OCI-M2 (cell line): Measurements from ENCODE around the gene SORL1.

Experiments
- DNase-seq: peaks from one replicate; lab custom pipeline; 2025; ENCODE audit not compliant: unreplicated experiment; lab: John Stamatoyannopoulos, UW

The SORL1 gene

GRCh38 chr11:121578251-121578976 is 126.3 kb downstream of the SORL1 start:
- DNase-seq, result no peak

- no peak for DNase-seq
These were observed 128.0 kb downstream of the SORL1 start for GRCh38 chr11:121580154-121580553.

- no peak for DNase-seq
These were observed 129.5 kb downstream of the SORL1 start for GRCh38 chr11:121581607-121582006.

DNA sequence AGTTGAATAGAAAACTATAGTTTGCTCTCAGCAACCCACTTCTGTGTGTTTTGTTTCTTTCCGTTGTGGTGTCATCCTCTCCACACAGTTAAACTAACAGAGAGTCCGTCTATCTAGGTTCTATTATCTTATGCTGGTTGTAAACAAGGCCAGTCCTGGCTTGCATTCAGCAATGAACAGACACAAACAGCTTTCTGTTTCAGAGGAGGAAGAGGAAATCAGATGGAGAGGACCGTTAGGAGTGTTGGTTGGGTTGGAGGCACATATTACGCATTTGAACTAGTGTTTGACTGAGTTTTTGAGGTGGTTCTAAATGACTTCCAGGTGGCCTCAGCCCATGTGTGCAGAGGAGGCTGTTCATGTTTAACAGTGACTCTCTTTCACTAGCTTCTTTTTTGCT is 130.2 kb downstream of the SORL1 start:
- DNase-seq, result no peak

DNA sequence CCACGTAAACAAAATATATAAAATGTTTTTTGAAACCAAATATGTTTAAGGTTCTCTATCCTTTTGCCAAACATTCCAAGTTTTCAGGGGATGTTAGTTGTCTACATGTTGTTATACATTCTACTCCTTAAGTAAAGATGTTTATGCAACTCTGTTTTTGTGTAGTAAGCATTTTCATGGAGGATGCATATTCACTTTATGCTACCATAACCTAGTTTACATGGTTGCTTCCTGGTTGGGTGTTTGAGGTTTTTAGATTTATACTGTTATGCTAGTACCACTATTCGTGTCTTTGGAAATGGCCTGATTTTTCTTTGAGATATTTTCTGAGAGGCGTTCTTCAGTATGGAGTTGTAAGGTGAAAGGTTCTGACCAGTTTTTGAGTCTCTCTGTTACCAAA is 131.7 kb downstream of the SORL1 start:
- no peak for DNase-seq

DNA sequence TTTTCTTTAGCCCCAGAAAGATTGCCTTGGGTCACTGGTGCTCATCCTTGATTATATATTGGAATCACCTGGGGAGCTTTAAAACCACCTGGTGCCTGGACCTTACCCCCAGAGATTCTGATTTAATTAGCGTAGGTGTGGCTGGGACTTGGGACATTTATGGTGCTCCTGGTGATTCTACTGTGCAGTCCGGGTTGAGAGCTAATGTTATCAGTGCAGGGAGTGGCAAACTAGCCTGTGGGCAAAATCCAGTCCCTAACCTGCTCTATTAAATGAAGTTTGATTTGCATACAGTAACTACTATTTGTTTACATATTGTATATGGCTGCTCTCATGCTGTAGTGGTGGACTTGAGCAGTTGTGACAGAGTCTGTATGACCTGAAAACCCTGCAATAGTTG is 134.6 kb downstream of the SORL1 start:
- DNase-seq, result no peak

- DNase-seq, result no peak
These were observed 135.1 kb downstream of the SORL1 start for GRCh38 chr11:121587182-121587581.

- no peak for DNase-seq
These were observed 136.6 kb downstream of the SORL1 start for GRCh38 chr11:121588747-121589146.

DNA sequence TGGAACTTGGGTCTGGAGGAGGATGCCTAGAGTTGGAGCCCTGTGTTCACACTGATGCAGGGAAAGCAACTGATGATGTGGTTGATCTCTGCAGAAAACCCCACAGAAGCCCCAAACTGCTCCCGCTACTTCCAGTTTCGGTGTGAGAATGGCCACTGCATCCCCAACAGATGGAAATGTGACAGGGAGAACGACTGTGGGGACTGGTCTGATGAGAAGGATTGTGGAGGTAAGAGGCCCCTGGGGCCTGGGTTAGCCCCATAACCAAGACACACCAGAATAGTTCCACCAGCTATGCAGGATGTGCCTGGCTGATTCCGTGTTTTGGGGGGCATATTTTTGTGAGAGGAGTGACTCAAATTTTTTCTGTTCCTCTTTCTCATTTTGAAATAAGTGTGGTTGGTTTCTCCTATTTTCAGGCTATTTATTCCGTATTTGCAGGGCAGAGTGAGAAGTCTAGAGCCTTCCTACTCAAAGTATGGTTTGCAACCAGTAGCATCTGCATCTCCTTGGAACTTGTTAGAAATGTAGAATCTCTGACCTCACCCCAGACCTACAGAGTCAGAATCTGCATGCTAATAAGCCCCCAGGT is 137.9 kb downstream of the SORL1 start:
- no peak for DNase-seq

DNA sequence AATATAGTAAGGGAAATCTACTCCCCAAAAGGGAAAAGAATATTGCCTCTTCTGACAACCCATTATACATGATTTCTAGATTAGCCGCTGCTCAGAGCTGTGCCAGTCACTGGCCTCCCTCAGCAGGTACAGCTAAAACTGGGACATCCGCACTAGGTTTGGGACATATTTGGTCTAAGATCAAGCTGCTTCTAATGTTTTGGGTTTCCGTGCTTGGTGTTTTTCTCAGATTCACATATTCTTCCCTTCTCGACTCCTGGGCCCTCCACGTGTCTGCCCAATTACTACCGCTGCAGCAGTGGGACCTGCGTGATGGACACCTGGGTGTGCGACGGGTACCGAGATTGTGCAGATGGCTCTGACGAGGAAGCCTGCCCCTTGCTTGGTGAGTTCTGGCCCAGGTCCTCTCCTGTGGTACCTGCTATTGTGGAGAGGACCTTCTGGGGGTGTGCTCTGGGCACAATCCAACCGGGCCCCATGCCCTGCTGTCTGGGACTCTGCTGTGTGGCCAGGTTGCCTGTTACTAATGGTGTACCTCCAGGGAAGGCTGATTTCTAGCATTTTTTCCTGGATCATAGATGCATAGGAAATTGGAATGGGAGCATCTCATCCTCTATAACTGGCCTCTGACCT is 138.8 kb downstream of the SORL1 start:
- no peak for DNase-seq

- no peak for DNase-seq
These were observed 139.4 kb downstream of the SORL1 start for GRCh38 chr11:121591405-121592033.

DNA sequence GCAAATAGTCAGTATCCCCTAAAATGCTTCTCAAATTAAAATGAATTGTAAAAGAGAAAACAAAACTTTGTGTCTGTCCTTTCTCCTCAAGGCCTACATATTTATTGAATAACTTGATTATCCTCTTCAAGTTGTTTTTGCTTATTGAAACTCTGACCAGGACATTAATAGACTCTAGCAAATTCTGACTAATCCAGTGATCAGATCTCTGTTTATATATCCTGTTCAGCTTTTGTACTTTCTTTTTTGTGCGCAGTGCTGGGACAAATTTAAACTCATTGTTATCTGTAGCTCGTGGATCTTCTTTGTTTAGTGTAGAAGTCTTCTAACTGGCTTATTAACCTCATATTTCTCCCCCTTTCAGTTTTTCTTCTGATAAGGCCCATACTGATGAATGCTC is 140.6 kb downstream of the SORL1 start:
- DNase-seq, result no peak

DNA sequence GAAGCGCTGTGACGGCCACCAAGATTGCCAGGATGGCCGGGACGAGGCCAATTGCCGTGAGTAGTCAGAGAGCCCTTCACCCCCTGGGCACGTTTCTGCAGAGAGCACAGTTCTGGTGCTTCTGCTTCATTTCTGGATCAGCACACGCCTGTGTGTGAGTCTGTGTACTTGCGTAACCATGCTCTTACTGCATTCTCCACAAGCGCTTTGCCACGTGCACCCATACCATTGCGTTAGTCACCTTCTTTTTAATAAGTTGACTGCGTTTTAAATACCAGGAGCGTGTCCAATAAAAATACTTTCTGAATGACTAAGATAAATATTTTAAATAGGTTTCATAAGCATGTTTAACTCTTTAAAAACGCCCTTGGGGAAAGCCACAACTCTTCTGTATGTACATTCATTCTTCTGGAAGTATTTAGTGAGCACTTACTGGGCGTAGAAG is 143.6 kb downstream of the SORL1 start:
- no peak for DNase-seq

DNA sequence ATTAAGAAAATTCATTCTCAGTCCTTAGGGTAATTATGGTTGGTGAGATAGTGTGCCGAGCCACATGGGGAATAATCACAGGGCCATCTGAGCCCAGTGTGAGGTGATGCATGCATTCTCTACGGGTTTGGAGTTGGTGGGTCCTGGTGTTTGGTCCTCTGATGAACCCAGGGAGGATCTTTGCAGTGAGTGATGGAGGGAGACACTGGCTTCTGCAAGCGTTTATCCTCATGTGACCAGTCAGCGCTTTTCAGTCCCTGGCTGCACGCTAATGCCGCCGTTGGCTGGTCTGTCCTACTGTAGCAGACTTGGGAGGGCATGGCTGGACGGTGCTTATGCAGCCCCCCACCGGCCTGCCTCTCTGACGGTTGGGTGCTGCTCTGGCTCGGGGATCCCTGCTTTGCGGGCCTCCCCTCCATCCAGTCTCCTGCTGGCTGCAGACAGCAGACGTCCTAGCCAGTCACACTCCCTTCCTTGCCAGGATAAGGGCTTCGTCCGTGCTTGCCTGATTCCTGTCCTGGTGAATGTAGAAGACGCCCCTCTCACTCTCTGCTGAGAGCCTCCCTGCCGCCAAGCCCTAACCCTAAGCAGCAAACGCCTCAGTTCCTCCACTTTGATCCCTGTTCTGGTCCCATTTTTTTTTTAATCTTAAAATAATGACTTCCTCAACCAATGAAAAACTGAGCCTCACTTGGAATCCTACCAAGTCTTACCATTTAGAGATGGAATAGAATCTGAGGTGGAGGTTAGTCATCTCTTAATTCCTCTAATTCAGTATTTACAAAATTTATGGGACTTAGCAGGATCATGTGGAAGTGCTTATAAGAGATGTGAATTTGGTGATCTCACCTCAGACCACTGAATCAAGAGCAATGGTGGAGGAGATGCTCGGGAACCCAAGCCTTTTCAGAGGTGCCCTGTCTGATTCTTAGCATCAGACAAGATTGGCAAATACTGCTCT is 144.4 kb downstream of the SORL1 start:
- no peak for DNase-seq

DNA sequence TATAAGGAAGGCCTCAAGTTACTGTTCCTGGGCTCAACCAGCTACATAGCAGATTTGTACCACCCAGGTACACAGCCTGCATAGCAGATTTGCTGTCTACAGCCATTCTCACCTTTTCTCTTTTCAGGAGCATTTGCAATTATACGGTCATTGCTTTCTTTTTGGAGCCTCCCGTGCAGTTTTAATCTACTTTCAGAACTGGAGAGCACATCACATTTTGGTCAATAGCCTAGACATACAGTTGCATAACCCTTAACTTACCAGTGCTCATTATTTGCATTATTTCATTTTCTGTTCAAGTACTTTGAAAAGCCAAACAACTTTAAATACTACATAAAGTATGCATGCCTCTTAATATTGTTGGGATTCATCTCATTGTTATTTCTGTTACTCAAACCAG is 151.2 kb downstream of the SORL1 start:
- DNase-seq, result no peak

DNA sequence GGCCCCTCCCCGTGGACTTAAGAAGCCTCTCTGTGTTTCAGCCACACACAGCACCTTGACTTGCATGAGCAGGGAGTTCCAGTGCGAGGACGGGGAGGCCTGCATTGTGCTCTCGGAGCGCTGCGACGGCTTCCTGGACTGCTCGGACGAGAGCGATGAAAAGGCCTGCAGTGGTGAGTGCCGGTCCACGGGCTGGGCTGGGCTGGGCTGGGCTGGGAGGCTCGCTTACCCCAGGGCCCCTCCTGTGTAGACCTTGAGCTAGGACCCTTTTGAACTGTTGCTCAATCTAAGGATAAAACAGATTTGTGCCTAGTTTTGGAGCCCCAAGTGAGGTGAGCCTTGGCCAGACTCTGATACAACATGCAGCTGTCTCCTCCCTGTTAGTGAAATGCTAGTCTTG is 152.0 kb downstream of the SORL1 start:
- DNase-seq, result no peak

- no peak for DNase-seq
These were observed 154.2 kb downstream of the SORL1 start for GRCh38 chr11:121606354-121606753.

DNA sequence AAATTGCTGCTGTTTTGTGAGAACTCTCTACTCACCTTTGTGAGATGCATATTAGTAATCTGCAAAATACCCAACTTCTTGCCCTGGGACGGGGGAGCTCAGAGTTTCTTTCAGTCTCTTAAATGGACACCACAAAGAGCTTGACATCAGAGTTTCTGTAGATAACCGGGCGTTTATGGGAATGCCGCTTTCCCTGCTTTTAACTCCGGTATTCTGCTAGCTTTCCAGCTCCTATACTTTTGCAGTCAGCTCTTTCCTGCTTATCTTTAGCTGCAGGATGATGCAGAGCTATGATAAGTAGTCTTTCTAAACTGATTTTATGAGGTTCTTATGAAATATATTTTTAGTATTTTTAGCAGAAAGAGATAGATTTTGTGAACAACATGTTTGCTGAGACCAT is 155.2 kb downstream of the SORL1 start:
- no peak for DNase-seq

- no peak for DNase-seq
These were observed 156.5 kb downstream of the SORL1 start for GRCh38 chr11:121608545-121609098.

DNA sequence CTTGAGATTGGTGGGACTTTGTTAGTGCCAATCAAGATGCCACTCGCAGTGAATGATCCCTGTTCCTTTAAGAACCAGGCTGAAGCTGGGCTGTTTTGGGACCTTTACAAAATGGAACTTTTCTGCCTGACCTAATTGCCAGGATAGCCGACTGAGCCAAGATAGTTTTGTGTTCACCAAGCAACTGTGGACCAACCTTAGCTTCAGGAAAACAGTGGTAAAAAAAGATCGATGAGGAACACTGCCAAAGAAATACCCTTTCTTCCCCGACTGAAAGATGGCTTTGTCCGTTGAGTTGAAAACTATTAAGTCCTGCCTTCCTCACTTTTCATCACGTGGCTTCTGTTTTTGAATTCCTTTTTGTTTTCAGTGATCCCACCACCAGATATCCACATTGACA is 158.6 kb downstream of the SORL1 start:
- DNase-seq, result no peak

GRCh38 chr11:121611242-121611641 is 159.1 kb downstream of the SORL1 start:
- DNase-seq, result no peak
